LoVo (cell line): ENCODE measurements around the gene SLC16A1.
A peak's percentile ranks its signal among the peaks of the same experiment; 100 is the strongest.

Source experiments
- DNase-seq: peaks from one replicate; pipeline ENCODE4 v3.0.0-alpha.2; 2016; ENCODE audit warnings: low spot score

SLC16A1 gene

DNA sequence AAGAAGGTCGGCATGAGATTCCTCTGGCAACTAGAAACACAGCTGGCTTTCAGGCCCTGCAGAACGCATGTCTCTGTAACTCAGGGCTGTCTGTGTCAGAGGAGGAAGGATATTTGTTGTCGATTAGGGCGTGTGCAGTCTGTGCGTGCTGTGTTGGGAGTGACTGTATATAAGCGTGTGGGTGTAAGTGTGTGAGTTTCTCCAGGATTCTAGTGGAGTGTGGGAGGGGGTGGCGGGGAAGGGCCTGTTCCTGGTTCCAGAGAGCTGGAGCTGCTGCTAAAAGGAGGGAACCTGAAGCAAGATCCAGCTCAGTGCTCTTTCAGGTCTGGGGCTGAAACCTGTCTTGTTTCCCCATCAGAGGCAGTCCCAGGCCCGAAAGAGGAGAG, 74.3 kb downstream of the SLC16A1 start:
- DNase-seq = no peak

DNA sequence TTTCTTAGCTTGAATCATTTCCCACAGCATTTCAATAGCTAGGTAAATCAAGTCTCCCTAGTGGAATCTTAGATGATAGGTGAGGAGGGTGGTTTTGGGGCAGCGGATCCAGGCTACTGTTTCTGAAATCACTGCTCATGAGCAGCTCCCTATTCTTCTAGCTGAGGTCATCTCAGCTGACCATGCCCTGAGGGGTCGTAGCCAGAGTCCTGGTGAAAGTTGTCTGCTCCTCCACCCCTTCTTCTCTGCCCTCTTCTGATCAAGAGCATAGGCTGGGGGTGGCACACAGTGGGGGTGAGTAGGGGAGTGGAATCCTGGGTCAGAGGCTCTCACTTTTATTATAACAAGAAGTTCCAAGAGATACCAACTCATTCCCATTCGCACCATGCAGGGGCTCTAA, 76.2 kb downstream of the SLC16A1 start:
- DNase-seq = no peak

DNA sequence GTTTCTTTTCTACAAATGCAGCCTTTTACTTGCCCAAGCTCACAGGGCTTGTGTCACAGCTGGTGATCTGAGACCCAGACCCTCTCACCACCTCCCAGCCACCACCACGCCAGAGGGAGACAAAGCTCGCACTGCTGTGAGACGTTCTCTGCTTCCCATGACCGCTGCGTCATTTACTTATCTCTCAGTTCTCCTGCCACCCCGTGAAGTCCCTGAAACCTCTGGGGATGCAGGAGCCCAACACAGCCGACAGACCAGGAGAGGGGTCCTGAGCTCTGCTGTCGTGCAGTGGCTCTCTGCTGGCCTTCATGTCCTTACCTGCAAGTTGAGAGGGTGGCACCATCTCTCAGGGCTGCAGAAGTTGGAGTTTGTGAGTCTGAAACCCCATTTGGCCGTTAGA, 77.7 kb downstream of the SLC16A1 start:
- DNase-seq = no peak

DNA sequence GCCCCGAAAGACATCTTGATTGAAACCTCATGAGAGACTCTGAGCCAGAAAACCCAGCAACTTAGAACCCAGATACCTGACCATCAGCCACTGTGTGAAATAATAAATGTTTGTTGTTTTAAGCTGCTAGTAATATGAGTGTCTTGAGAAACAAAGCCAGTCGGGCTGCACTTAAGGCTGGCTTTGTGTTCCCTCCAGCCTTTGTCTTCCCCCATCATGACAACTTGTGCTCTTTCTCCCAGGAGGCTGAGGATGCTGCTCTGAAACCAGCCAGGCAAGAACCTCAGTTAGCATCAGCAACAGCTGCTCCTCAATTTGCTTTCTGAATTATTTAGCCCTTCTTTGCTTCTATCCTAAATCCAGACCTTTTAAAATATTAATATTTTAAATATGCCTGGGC, 78.2 kb downstream of the SLC16A1 start:
- DNase-seq = no peak

DNA sequence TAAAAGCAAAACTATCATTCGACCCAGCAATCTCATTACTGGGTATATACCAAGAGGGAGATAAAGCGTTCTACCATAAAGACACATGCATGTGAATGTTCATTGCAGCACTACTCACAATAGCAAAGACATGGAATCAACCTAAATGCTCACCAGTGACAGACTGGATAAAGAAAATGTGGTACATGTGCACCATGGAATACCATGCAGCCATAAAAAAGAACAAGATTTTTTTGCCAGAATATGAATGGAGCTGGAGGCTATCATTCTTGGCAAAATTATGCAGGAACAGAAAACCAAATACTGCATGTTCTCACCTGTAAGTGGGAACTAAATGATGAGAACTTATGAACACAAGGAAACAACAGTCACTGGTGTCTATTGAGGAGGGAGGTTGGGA, 79.7 kb downstream of the SLC16A1 start:
- no peak for DNase-seq

DNA sequence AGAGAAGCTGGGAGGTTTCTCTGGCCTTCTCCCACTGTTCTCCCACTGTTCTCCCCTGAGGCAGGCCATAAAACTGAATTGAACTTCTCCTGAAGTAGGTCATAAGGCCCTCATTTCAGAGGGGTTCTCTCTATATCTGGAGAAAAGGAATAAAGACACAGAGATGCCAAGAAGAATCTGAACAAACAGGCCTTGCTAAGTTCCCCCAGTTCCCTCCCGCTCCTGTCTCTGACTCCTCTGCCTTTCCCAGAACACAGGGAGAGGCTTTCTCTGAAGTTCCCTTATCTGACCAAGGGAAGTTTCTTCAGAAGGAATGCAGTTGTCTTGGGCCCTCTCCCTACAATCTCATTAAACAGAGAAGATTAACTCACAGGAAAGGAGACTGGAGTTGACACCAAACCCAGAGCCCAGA, 83.4 kb downstream of the SLC16A1 start:
- DNase-seq = no peak

DNA sequence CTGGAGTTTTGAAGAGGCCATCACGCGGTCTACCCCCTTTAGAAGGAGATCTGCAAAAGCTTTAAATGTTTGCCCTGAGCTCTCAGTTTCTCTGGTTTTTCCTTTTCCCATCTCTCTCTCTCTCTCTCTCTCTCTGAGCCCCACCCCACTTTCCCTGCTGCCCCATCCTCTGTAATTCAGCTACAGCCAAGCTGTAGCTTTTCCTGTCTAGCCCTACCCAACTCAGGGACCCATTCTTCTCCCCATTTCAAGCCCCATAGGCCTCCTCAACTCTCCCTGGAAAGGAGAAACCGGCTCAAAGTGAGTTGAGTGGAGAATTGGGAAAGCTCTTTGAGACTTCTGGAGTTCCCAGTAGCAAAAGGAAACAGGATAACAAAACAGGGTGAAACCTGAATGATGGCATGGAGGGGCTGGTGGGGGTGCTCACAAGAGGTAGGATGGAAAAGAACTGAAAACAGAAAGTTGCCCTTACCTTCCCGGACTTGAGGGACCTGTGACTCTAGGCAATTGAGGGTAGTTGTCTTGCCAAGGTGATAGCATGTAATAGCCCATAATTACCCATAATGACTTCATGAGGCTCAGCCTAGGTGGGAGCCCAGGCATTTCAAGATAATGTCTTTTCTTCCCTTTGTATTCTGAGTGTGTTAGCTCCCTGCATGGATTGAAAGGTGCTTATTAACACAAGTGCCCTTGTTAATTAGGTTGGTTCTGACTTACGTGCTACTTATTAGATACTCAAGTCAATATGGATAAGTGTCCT, 84.9 kb downstream of the SLC16A1 start:
- no peak for DNase-seq

DNA sequence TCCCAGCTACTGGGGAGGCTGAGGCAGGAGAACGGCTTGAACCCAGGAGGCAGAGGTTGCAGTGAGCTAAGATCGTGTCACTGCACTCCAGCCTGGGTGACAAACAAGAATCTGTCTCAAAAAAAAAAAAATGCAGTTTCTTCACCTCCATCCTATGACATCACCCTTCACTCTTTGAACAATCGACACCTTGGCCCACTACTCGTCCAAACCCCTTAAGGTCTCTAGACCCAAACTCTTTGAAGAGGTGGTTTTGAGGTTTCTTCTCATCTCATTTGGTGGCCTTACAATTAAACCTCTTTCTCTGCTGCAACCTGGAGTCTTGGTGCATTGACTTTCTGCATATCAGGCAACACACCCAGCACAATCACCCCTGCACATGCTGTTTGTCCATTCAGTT, 86.1 kb downstream of the SLC16A1 start:
- DNase-seq = no peak

DNA sequence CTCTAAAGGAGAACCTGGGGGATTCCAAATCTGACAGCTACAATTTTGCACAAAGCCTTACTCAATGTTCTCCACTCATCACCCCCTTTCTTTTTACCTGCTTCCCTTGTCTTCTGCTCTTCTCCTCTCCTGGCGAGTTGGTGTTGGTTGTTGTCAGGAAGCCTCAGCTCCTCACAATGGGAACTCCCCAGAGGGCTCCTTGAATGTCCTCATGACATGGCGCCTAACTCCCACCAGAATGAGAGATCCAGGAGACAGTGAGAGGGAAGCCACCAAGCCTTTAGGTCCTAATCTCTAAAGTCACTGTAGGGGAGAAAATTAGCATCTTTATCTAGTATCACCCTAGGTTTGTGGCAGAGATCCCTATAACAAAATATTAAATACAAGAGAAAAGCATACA, 87.8 kb downstream of the SLC16A1 start:
- no peak for DNase-seq

DNA sequence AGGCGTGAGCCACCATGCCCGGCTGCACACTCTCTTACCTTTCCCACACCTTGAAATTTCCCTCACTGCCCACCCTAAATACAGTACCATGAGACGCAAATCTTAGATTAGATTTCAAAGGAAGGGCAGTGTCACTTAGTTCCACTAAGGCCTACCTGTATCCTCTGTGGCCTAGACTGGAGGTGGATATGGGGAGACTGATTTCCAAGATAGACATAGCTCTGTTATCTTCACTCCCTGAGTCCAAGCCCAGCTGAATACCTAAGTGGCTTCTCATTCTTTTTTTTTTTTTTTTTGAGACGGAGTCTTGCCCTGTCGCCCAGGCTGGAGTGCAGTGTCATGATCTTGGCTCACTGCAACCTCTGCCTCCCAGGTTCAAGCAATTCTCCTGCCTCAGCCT, 89.0 kb downstream of the SLC16A1 start:
- DNase-seq = no peak

DNA sequence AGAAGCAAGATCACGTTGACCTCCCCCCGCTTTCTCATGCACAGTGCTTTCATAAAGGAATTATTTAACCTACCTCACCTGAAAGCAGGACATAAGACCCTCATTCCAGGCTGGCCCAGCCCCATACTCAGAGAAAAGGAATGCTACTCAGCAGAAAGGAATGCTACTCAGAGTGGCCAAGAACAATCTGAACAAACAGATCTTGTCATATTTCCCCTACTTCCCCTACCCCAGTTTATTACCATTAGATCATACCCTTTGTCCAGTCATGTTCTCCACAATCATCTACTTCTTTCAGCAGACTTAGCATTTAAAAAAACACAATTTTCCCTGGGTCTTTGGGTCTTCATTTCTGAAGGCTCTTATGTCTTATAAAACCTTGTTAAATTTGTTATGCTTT, 89.8 kb downstream of the SLC16A1 start:
- DNase-seq = peak; percentile 66

DNA sequence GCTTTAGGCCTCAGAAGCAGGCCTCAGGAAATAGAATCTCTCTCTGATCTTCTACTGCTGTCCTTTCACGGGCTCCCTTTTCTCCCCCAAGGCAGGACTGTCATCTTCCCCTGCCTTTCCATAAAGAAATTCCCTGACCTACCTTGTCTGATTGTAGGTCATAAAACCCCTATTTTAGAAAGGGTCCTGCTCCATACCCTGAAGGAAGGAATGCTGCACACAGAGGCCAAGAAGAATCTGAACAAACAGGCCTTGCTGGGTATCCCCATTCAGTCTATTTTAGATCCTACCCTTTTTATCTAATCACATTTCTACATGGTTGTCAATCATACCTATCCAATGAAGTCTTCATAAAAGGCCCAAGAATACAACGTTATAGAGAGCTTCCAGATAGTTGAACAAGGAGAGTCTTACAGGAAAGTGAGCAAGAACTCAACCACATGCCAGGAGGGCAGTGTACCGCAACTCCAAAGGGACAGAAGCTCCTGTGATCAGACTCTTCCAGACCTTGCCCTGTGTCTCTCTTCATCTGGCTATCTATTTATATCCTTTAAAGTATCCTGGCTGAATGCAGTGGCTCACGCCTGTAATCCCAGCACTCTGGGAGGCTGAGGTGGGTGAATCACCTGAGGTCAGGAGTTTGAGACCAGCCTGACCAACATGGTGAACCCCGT, 93.1 kb downstream of the SLC16A1 start:
- no peak for DNase-seq
